Measurements from ENCODE around the gene OASL. TPM values are rescaled to one million over a fixed set of nuclear protein-coding genes. Genes with fewer than 3 reads are reported as not detected.

Gene OASL
- total RNA-seq, 1 experiment from 2014 or later, result not detected

GRCh38 chr12:120993496-120993895, 45.5 kb downstream of the OASL start:
- H3K4me1 ChIP-seq (ENCODE audit: insufficient read depth, low read length), result no peaks in the 10 kb centered on the region
- no peaks in the 10 kb centered on the region for H3K27me3 ChIP-seq (ENCODE audit: insufficient read depth, low read length)
- no peak overlapping the region for H2BK12ac ChIP-seq (ENCODE audit: insufficient read length, low read depth, low read length)
- H3T11ph ChIP-seq (ENCODE audit: low read length), result no peak overlapping the region
- H3K4ac ChIP-seq (ENCODE audit: low read depth, low read length), result no peak overlapping the region
- H3K27ac ChIP-seq (ENCODE audit: insufficient read length, low read depth, low read length), result no peak overlapping the region
- H3K4me2 ChIP-seq (ENCODE audit: insufficient read depth, insufficient read length, low read length), result no peak overlapping the region
- no peak overlapping the region for H4K5ac ChIP-seq (ENCODE audit: insufficient read length, low read depth, low read length)
- Mint-ChIP-seq H3K4me3 (no peak overlapping the region), H3K9me3 (peaks cover 0 to 3% of the 10 kb centered on the region in 2 experiments; a peak in 2 of 5 replicates), H3K27me3 (ENCODE audit: low read depth) (peaks cover 12% of the 10 kb centered on the region), H3K4me1 (0 out of 4 replicates have a peak, but pooled peaks cover 0 to 2% of the 10 kb centered on the region in 2 experiments), H3K27ac (no peak overlapping the region), H3K36me3 (ENCODE audit: insufficient read depth in 1 of 3, low read depth in 3 of 3) (no peaks in the 10 kb centered on the region)
- H3K79me2 ChIP-seq (ENCODE audit: insufficient read depth, low read length), result no peaks in the 10 kb centered on the region
- H3K18ac ChIP-seq (ENCODE audit: insufficient read length, low read depth, low read length), result no peak overlapping the region
- H3K79me1 ChIP-seq (ENCODE audit: insufficient read depth, low read depth, low read length, poor library complexity, severe bottlenecking), result no peaks in the 10 kb centered on the region
- no peak overlapping the region for H3K23ac ChIP-seq (ENCODE audit: insufficient read length, low read depth, low read length)
- H2AFZ ChIP-seq (ENCODE audit: low read length), result no peak overlapping the region
- H2BK15ac ChIP-seq (ENCODE audit: low read depth, low read length), result no peak overlapping the region
- no peak for DNase-seq
- H4K20me1 ChIP-seq (ENCODE audit: control insufficient read depth, insufficient read depth, insufficient read length), result no peaks in the 10 kb centered on the region
- no peak overlapping the region for H4K8ac ChIP-seq (replicated peaks; ENCODE audit: insufficient read length, low read depth, low read length)
- no peak overlapping the region for H3K56ac ChIP-seq (ENCODE audit: insufficient read length, low read depth, low read length)
- no CpG with 5 or more reads among the region's 11 CpGs for WGBS (ENCODE audit: extremely low coverage, insufficient read length, low lambda C conversion rate)
- no peak overlapping the region for H2BK120ac ChIP-seq (ENCODE audit: low read depth, low read length, poor library complexity, severe bottlenecking)
- TF ChIP-seq, protein P1, sequence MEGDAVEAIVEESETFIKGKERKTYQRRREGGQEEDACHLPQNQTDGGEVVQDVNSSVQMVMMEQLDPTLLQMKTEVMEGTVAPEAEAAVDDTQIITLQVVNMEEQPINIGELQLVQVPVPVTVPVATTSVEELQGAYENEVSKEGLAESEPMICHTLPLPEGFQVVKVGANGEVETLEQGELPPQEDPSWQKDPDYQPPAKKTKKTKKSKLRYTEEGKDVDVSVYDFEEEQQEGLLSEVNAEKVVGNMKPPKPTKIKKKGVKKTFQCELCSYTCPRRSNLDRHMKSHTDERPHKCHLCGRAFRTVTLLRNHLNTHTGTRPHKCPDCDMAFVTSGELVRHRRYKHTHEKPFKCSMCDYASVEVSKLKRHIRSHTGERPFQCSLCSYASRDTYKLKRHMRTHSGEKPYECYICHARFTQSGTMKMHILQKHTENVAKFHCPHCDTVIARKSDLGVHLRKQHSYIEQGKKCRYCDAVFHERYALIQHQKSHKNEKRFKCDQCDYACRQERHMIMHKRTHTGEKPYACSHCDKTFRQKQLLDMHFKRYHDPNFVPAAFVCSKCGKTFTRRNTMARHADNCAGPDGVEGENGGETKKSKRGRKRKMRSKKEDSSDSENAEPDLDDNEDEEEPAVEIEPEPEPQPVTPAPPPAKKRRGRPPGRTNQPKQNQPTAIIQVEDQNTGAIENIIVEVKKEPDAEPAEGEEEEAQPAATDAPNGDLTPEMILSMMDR (conservative IDR thresholded peaks at IDR 0.05), result no peak
- no peak overlapping the region for H2AK5ac ChIP-seq (ENCODE audit: insufficient read length, low read length)
- no peaks in the 10 kb centered on the region for H3K23me2 ChIP-seq (ENCODE audit: insufficient read length, low read depth, low read length, poor library complexity, severe bottlenecking)
- no peak overlapping the region for H3K14ac ChIP-seq (ENCODE audit: insufficient read depth, low read length)
- H3K9ac ChIP-seq (ENCODE audit: extremely low read depth, insufficient read length, low read length), result no peak overlapping the region
- H3K9me3 ChIP-seq (ENCODE audit: control insufficient read depth, low read depth, low read length), result no peaks in the 10 kb centered on the region
- no peak overlapping the region for H2BK20ac ChIP-seq (ENCODE audit: low read depth, low read length, poor library complexity, severe bottlenecking)
- no peak overlapping the region for H2BK5ac ChIP-seq (ENCODE audit: insufficient read length, low read length)
- H4K91ac ChIP-seq (ENCODE audit: insufficient read length, low read depth, low read length), result no peak overlapping the region

Data from H9 (cell line).